Panc1 (cell line): ENCODE data around the gene ZNF283. TPM values are rescaled to one million over a fixed set of nuclear protein-coding genes. Genes with fewer than 3 reads are reported as not detected.

Source experiments
- ATAC-seq: fragments of 200-7000 bp; cut with Tn5 transposase; 2 replicates; pipeline ENCODE4 v1.9.1; 2020; ENCODE audit warnings: mild to moderate bottlenecking, moderate library complexity
- BruUV-seq: library from RNA; stranded (reverse); fragments of 400-500 nt; replicated peaks from 2 replicates; lab custom pipeline; 2021; lab: Mats Ljungman, UMichigan
- CTCF ChIA-PET: fragments of 300-600 bp; sonication (Branson Sonifier 250); formaldehyde crosslinking; loops from one replicate; lab custom pipeline; 2022; ENCODE audit warnings: antibody characterized with exemption; lab: Charles Lee
- POLR2A ChIA-PET: fragments of 300-600 bp; sonication (Branson Sonifier 250); formaldehyde crosslinking; loops from one replicate; lab custom pipeline; 2022; ENCODE audit warnings: antibody characterized with exemption; lab: Charles Lee
- DNase-seq: peaks from one replicate; pipeline ENCODE4 v3.0.0-alpha.2; 2010; ENCODE audit warnings: low read depth, low spot score
- H3K27ac ChIP-seq: 2 replicates; pipeline ENCODE4 v1.5.1; 2011; ENCODE audit warnings: mild to moderate bottlenecking, low read length, inconsistent platforms
- H3K27me3 ChIP-seq: fragments of 200-500 bp; sonication (Bioruptor generic); 2 replicates; pipeline ENCODE4 v1.6.0; 2014; ENCODE audit warnings: low read length, inconsistent platforms; ENCODE audit not compliant: control insufficient read depth, insufficient read depth
- H3K36me3 ChIP-seq: fragments of 200-500 bp; sonication (Bioruptor generic); 2 replicates; pipeline ENCODE4 v1.5.1; 2014; ENCODE audit warnings: inconsistent platforms, mild to moderate bottlenecking, low read length, moderate library complexity; ENCODE audit not compliant: control insufficient read depth, insufficient read depth
- H3K4me1 ChIP-seq: 2 replicates; pipeline ENCODE4 v1.5.1; 2011; ENCODE audit warnings: inconsistent platforms, mild to moderate bottlenecking, low read length, moderate library complexity; ENCODE audit not compliant: control insufficient read depth, insufficient read depth
- H3K4me3 ChIP-seq, 2 experiments: 2 replicates each; pipeline ENCODE4 v1.5.1; 2011 to 2012; ENCODE audit warnings: low read depth in 2 of 2, low read length in 2 of 2, mild to moderate bottlenecking in 2 of 2, inconsistent platforms in 1 of 2, moderate library complexity in 1 of 2
- H3K9me3 ChIP-seq: fragments of 200-500 bp; sonication (Bioruptor generic); 2 replicates; pipeline ENCODE4 v1.5.1; 2014; ENCODE audit warnings: low read depth, mild to moderate bottlenecking, inconsistent platforms, low read length, moderate library complexity; ENCODE audit not compliant: control insufficient read depth, insufficient read depth
- POLR2AphosphoS5 ChIP-seq: IDR thresholded peaks from 2 replicates; pipeline ENCODE4 v1.6.1; 2012; ENCODE audit warnings: mild to moderate bottlenecking, low read depth, low read length, moderate library complexity
- SIN3A ChIP-seq: IDR thresholded peaks from 2 replicates; pipeline ENCODE4 v1.6.1; 2012; ENCODE audit warnings: low read depth, mild to moderate bottlenecking, low read length, moderate library complexity, borderline replicate concordance; ENCODE audit not compliant: insufficient read depth
- TCF7L2 ChIP-seq: IDR thresholded peaks from 2 replicates; pipeline ENCODE4 v1.6.1; 2011; ENCODE audit warnings: mild to moderate bottlenecking, low read depth, low read length, inconsistent platforms
- in situ Hi-C: cut with HindIII; loops from 2 replicates; pipeline ENCODE4 v1.10.0; 2016; ENCODE audit warnings: low sequenced_read_pairs, low pct_unique_long_range_greater_than_20kb
- intact Hi-C: fragments of 100-400 bp; cut with micrococcal nuclease; formaldehyde crosslinking; loops from one replicate; pipeline ENCODE4 v1.10.0; 2022; ENCODE audit not compliant: unreplicated experiment
- total RNA-seq: library from RNA; stranded (reverse); gene quantifications from one replicate; pipeline ENCODE4 v1.2.1, GENCODE V29; 2021; ENCODE audit not compliant: unreplicated experiment
- TF ChIP-seq, protein P1 (sequence below): fragments of 450-650 bp; IDR thresholded peaks from 2 replicates; pipeline ENCODE4 v1.5.1; 2017; ENCODE audit warnings: mild to moderate bottlenecking
- TF ChIP-seq, protein P2 (sequence below), 2 experiments: IDR thresholded peaks; 2 replicates each; pipeline ENCODE4 v1.6.1; 2011 to 2012; ENCODE audit warnings: low read depth in 2 of 2, control low read depth in 1 of 2, low read length in 1 of 2, mild to moderate bottlenecking in 1 of 2, moderate library complexity in 1 of 2; ENCODE audit not compliant: insufficient read depth in 1 of 2

ZNF283 gene
- total RNA-seq, 1 experiment from 2014 or later: 6.9 TPM

DNA sequence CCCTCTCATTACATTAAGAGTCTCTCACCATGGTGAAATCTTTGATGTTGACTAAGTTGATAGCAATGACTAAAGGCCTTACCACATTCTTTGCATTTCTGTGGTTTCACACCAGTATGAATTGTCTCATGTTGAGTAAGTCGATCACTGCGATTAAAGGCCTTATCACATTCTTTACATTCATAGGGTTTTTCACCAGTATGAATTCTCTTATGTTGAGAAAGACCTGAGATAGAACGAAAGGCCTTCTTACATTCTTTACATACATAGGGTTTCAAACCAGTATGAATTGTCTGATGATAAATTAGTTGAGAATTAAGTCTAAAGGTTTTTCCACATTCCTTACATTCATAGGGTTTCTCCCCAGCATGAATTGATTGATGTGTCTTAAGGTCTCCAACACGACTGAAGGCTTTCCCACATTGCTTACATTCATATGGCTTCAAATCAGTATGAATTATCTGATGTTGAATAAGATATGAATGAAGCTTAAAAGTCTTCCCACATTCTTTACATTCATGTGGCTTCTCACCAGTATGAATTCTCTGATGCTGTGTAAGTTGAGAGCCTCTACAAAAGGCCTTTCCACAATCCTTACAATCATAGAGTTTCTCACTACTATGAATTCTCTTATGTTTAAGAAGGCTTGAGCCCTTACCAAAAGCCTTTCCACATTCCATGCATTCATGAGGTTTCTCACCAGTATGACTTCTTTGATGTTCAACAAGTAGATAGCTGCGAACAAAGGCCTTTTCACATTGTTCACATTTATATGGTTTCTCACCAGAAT, 45.6 kb downstream of the ZNF283 start:
- Histone ChIP-seq H3K4me1 (no peaks in the 10 kb centered on the region), H3K9me3 (peaks cover 68% of the 10 kb centered on the region), H3K36me3 (no peaks in the 10 kb centered on the region), H3K27ac (no peak overlapping the region), H3K4me3 (no peak overlapping the region), H3K27me3 (no peaks in the 10 kb centered on the region)
- POLR2A ChIA-PET: no interaction called here
- in situ Hi-C loops (no loop called here), intact Hi-C loops (no loop called here)
- no peak for ATAC-seq
- no TSS peak for BruUV-seq
- CTCF ChIA-PET: no interaction called here
- TF ChIP-seq TCF7L2 (no peak), POLR2AphosphoS5 (no peak), SIN3A (no peak)
- TF ChIP-seq, protein P1, sequence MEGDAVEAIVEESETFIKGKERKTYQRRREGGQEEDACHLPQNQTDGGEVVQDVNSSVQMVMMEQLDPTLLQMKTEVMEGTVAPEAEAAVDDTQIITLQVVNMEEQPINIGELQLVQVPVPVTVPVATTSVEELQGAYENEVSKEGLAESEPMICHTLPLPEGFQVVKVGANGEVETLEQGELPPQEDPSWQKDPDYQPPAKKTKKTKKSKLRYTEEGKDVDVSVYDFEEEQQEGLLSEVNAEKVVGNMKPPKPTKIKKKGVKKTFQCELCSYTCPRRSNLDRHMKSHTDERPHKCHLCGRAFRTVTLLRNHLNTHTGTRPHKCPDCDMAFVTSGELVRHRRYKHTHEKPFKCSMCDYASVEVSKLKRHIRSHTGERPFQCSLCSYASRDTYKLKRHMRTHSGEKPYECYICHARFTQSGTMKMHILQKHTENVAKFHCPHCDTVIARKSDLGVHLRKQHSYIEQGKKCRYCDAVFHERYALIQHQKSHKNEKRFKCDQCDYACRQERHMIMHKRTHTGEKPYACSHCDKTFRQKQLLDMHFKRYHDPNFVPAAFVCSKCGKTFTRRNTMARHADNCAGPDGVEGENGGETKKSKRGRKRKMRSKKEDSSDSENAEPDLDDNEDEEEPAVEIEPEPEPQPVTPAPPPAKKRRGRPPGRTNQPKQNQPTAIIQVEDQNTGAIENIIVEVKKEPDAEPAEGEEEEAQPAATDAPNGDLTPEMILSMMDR: no peak
- TF ChIP-seq, protein P2, sequence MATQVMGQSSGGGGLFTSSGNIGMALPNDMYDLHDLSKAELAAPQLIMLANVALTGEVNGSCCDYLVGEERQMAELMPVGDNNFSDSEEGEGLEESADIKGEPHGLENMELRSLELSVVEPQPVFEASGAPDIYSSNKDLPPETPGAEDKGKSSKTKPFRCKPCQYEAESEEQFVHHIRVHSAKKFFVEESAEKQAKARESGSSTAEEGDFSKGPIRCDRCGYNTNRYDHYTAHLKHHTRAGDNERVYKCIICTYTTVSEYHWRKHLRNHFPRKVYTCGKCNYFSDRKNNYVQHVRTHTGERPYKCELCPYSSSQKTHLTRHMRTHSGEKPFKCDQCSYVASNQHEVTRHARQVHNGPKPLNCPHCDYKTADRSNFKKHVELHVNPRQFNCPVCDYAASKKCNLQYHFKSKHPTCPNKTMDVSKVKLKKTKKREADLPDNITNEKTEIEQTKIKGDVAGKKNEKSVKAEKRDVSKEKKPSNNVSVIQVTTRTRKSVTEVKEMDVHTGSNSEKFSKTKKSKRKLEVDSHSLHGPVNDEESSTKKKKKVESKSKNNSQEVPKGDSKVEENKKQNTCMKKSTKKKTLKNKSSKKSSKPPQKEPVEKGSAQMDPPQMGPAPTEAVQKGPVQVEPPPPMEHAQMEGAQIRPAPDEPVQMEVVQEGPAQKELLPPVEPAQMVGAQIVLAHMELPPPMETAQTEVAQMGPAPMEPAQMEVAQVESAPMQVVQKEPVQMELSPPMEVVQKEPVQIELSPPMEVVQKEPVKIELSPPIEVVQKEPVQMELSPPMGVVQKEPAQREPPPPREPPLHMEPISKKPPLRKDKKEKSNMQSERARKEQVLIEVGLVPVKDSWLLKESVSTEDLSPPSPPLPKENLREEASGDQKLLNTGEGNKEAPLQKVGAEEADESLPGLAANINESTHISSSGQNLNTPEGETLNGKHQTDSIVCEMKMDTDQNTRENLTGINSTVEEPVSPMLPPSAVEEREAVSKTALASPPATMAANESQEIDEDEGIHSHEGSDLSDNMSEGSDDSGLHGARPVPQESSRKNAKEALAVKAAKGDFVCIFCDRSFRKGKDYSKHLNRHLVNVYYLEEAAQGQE (IDR thresholded peaks at IDR 0.05; ENCODE audit: insufficient read depth in 1 of 2, low read depth in 2 of 2, low read length in 1 of 2): no peak
- DNase-seq: no peak

DNA sequence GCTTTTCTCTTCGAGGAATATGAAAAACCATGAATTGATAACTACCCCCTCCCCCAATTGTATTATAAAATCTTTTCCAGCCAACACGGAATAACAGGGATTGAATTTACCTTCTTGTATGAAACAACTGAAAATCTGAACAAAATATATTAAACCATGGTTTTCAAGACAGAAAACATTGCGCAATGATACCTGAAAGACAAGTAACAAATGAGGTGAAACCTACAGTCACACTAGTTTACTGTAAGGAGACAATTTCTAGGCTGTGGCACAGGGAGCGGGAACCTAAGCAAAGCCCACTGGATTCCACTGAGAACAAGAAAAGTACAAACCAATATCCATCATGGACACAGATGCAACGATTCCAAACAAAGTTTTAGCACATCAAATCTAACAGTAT, 53.4 kb downstream of the ZNF283 start:
- ChIA-PET CTCF (no interaction called here), POLR2A (no interaction called here)
- Histone ChIP-seq H3K36me3 (no peaks in the 10 kb centered on the region), H3K27ac (no peak overlapping the region), H3K4me3 (no peak overlapping the region), H3K9me3 (peaks cover 24% of the 10 kb centered on the region), H3K4me1 (no peaks in the 10 kb centered on the region), H3K27me3 (no peaks in the 10 kb centered on the region)
- in situ Hi-C loops (no loop called here), intact Hi-C loops (no loop called here)
- ATAC-seq (no peak), DNase-seq (no peak)
- TF ChIP-seq, protein P1: no peak
- TF ChIP-seq POLR2AphosphoS5 (no peak), TCF7L2 (no peak), SIN3A (no peak)
- TF ChIP-seq, protein P2 (IDR thresholded peaks at IDR 0.05; ENCODE audit: insufficient read depth in 1 of 2, low read depth in 2 of 2, low read length in 1 of 2): no peak
- no TSS peak for BruUV-seq
